ENCODE results near the gene FAM25A.
"Not testable (repeated sequence)": the region's sequence is repeated elsewhere in the genome, so short reads cannot be mapped to it uniquely, and the experiment has no call there.

Gene FAM25A

DNA sequence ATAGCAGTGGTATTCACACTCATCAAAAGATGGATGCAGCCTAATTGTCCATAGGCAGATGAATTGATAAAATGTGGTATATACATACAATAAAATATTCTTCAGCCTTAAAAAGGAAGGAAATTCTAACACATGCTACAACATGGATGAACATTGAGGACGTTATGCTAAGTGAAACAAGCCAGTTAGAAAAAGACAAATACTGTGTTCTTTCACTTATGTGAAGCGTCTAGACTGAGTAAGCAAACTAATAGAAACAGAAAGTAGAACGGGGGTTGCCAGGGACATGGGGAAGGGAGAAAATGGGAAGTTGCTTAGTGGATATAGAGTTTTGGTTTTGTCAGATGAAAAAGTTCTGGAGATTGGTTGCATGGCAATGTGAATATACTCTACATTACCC, 6.6 kb upstream of the FAM25A start:
- not testable (repeated sequence) for DNase-seq (ENCODE audit: low read depth)

DNA sequence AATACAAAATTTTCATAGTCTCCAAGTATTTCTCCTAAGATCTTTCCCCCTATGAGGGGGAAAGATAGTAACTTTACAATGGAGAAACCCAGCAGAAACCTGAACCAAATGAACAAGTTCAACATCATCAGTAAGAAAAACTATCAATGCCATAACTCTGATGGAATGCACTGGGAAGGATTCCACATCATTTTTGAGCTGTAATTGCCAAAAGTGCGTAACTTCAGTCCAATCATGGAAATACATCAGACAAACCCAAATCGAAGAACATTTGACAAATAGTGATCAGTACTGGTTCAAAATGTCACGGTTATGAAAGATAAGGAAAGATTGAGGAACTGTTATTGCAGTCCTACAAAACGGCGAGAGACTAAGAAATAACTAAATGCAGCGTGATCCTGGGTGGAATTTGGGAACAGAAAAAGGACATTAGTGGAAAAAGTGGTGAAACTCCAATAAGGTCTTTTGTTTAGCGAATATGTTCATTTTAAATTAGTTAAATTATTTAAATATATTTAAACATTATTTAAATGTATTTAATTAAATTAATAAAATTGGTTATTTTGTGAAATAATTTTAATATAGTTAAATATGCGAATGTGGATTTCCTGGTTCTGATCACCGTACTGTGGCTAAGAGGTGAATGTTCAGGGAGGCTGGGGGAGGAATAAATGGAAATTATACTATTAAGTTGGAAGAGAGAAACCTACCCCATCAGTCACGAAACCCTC, 4.9 kb upstream of the FAM25A start:
- not testable (repeated sequence) for DNase-seq (ENCODE audit: low read depth)

DNA sequence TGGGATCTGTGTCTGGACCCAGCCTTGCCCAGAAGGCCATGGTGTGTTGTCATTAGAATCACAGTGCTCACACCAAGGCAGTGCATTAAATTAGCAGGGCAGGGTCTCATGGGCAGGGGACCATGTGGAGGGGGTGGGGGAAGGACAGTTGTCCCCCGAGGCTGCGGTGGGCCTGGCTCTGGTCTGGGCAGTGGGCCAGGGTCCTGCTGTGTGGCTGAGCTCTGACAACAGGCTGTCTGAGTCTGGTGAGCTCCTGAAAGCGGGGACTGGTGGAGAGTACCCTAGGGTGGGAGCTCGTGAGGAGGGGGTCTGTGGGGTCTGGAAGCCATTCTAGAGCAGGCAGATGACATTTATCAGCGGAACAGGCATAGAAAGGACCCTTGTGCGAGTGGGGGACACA, 2.0 kb upstream of the FAM25A start:
- DNase-seq (ENCODE audit: low read depth), result not testable (repeated sequence)

DNA sequence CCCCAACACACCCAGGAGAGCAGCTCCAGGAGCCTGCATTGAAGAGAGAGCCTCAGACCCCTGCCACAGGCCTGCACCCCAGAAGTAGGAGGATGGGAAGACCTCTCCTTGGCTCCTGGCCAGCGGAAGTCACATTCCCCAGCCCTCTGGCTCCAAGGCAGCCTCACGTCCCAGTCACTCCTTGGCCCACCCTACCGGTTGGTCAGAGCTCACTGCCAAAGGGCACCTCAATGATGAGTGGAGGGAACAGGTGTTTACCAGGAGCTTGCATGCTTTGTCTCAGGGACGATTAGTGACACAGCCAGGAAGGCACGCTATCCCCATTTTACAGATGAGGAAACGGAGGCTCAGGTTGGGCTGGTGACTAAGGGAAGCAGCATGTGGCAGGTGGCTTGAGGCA, 1.0 kb upstream of the FAM25A start:
- DNase-seq (ENCODE audit: low read depth), result not testable (repeated sequence)

DNA sequence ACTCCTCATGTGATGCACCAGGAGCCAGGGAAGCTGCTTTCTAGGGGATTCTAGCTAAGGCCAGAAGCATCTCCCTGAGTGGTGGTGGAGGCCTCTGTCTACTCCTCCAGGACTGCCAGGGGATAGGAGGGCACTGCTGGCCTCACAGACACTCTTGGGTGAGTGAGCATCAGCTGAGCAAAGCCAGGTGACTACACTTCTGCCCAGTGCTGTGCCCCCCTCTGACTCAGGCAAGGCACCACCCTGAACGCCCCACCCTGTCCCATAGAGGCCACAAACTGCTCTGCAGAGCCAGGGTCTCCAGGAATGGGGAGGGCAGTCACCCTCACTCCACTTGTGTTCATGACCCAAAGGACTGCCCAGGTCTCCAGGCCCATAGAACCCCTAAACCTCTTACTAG, 590 bp upstream of the FAM25A start:
- DNase-seq (ENCODE audit: low read depth), result not testable (repeated sequence)

DNA sequence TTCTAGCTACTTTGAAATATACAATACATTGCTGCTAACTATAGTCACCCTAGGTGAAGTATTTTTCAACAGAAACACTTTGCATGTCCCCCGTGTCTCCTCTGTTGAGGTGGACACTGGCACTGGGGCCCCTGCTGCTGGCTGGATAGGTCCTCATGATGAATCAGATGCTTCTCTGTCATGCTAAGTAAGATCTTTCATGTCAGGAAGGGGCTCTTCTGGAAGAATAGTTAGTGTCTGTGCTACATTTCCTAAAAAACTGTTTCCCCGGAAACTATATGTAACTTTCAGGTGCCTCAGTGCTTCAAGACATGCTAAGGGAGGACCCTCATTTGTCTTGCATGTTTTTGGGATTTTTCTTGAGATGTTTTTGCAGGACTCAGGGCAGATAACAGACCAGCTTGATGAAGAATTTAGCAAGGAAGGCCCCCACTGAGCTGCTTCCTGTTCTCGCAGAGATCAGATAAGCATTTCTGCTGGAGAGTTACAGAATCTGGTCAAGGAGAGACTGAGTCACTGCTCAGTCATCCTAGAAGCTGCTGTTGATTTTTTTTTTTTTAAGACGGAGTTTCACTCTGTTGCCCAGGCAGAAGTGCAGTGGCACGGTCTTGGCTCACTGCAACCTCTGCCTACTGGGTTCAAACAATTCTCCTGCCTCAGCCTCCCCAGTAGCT, 5.3 kb downstream of the FAM25A start:
- not testable (repeated sequence) for DNase-seq (ENCODE audit: low read depth)

DNA sequence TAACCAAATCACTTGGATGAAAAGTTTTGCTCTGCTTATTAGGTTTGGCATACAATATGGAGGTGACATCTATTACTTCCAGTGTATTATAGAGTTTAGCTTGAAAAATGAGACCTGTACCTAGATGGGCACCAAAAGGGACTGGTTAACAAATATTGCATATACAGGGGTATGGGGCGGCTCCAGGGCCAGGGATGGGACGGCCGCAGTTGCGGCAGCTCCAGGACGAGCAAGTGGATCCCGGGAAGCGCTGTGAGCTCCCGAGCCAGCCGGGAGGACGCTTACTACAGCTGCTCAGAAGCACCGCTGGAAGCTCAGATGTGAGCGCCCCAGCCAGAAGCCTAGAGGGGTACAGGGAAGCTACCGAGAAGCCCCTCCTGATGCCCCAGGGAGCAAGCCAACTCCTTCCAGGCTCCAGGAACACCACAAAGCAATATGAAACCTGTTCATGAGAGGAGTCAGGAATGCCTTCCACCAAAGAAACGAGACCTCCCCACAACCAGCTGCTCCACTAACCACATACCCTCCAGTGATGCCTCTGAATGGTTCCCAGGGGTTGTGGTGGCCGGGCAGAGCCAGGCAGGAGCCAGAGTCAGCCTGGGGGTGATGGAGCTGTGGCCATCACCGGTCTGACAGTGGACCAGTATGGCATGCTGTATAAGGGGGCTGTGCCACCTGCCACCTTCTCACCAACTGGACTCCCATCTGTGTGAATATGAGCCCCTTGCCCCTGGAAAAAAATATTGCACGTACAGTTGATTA, 6.8 kb downstream of the FAM25A start:
- not testable (repeated sequence) for DNase-seq (ENCODE audit: low read depth)

DNA sequence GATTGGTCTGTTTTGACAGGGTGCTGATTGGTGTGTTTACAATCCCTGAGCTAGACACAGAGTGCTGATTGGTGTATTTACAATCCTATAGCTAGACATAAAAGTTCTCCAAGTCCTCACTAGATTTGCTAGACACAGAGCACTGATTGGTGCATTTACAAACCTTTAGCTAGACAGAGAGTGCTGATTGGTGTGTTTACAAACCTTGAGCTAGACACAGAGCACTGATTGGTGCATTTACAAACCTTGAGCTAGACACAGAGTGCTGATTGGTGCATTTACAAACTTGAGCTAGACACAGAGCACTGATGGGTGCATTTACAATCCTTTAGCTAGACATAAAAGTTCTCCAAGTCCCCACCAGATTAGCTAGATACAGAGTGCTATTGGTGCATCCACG, 10.3 kb downstream of the FAM25A start:
- DNase-seq (ENCODE audit: low read depth), result not testable (repeated sequence)

DNA sequence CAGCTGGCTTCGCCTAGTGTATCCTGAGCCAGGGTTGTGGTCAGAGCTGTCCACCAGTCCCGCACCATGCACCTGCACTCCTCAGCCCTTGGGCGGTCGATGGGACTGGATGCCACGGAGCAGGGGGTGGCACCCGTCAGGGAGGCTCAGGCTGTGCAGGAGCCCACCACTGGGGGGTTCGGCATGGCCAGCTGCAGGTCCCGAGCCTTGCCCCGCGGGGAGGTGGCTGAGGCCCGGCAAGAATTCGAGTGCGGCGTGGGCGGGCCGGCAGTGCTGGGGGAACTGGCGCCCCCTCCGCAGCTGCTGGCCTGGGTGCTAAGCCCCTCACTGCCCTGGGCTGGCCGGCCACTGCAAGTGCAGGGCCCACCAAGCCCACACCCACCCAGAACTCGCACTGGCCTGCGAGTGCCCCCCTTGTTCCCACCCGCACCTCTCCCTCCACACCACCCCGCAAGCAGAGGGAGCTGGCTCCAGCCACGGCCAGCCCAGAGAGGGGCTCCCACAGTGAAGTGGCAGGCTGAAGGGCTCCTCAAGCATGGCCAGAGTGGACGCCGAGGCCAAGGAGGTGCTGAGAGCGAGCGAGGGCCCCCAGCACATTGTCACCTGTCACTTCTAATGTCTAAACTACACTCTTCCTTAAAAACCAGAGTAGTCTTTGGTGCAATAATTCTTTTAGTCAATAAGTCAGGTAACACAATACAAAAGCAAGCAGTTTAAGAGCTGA, 11.0 kb downstream of the FAM25A start:
- DNase-seq (ENCODE audit: low read depth), result no peak

DNA sequence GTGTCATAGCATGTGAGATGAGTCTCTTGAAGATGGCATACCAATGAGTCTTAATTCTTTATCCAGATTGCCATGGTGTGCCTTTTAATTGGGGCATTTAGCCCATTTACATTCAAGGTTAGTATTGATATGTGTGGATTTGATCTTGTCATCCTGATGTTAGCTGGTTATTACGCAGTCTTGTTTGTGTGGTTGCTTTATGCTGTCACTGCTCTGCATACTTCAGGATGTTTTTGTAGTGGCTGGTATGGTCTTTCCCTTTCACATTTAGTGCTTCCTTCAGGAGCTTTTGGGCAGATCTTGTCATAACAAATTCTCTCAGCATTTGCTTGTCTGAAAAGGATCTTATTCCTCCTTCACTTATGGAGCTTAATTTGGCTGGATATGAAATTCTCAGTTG, 16.5 kb downstream of the FAM25A start:
- DNase-seq (ENCODE audit: low read depth), result no peak

DNA sequence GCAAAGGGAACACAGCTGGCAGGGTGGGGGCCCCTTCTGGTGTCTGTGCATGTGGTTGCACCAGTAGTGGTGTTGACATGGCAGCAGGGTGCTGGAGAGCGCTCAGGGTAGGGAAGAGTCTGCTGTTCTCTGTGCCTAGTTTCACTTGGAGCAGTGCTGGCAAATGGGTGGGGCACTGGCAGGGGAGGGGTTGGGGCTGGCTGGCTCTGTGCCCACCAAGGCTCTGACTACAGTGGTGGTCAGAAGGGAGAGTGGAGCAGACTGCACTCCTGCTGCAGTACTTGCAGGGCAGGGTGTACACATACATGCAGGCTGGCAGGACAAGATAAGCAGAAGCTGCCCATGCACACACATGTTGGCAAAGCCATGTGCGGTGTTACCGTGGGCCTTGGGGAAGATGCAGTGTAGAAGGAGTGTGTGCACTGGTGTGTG, 18.2 kb downstream of the FAM25A start:
- DNase-seq (ENCODE audit: low read depth), result no peak

DNA sequence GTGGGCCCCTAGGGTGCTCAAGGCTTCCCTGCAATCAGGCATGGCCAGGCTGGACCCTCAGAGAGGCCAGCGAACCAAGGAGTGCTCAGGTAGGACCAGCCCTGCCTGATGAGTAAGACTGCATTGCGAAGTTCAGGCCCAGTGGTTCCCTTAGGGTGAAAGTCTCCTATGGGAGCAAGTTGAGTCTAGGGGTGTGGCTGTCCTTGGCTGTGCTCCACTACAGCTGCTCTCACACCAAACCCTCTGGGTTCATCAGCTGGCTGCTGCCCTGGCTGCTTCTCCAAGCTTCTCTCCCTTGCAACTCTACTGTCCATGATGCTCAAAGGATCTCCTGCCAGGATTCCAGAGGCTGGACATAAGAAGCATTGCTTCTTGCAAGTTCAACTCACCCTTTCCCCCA, 18.7 kb downstream of the FAM25A start:
- no peak for DNase-seq (ENCODE audit: low read depth)

DNA sequence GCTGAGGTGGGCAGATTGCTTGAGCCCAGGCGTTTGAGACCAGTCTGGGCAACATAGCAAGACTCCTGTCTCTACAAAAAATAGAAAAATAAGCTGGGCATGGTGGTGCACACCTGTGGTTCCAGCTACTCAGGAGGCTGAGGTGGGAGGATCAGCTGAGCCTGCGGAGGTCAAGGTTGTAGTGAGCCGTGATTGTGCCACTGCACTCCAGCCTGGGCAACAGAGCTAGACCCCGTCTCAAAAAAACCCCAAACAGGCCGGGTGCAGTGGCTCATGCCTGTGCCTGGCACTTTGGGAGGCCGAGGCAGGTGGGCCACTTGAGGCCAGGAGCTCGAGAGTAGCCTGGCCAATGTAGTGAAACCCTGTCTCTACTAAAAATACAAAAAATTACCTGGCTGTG, 23.5 kb downstream of the FAM25A start:
- not testable (repeated sequence) for DNase-seq (ENCODE audit: low read depth)

DNA sequence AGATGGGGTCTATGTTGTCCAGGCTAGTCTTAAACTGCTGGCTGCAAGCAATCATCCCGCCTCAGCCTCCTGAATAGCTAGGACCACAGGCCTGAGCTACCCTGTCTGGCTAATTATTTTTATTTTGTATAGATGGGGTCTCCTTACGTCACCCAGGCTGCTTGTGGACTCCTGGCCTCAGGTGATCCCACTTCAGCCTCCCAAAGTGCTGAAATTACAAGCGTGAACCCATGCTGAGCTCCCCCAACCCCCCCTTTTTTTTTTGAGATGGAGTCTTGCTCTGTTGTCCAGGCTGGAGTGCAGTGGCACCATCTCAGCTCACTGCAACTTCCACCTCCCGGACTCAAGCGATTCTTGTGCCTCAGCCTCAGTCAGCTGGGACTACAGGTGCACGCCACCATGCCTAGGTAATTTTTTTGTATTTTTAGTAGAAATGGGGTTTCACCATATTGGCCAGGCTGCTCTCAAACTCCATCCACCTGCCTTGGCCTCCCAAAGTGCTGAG, 25.4 kb downstream of the FAM25A start:
- no peak for DNase-seq (ENCODE audit: low read depth)

DNA sequence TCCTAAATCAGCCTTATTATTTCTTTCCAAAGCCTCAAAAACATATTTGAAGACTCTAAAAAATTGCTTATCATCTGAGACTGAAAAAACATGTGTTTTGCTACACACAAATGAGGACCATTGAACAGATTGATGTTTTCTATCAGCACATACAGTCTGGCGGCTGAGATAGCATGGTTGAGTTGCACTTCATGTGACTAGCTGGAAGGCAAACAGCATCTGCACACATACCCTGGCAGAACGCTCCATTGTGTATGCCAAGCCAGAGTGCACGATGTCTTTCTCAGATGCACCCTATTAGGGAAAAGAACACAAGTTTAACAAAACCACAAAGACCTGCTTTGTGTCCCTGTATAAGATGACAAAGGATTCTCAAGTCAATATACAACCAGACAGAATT, 33.0 kb downstream of the FAM25A start:
- DNase-seq (ENCODE audit: low read depth), result no peak

DNA sequence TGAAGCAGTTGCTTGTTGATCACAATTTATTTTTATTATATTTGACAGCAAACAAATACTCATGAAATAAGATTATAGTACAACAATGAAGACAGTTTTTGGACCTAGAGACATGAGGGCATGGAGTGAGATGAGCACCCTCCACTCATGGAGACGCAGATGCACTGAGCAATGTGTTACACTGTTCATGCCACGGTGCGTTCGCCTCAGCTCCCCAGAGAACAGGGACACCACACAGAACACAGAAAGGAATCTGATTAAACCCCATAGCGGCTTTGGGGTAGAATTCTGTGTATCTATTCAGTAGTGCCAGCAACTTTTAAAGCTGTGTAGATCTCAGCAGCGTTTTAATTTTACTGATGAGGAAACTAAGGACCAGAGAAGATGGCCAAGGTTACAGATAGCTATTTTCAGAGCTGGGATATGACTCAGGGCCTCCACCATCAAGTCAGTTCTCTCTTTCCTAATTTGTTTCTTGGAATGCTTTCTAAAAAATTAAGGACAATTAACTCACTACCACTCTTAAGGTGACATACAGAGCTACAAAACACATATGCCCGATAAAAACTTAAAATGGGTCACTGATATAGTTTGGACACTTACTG, 33.6 kb downstream of the FAM25A start:
- DNase-seq (ENCODE audit: low read depth), result no peak

DNA sequence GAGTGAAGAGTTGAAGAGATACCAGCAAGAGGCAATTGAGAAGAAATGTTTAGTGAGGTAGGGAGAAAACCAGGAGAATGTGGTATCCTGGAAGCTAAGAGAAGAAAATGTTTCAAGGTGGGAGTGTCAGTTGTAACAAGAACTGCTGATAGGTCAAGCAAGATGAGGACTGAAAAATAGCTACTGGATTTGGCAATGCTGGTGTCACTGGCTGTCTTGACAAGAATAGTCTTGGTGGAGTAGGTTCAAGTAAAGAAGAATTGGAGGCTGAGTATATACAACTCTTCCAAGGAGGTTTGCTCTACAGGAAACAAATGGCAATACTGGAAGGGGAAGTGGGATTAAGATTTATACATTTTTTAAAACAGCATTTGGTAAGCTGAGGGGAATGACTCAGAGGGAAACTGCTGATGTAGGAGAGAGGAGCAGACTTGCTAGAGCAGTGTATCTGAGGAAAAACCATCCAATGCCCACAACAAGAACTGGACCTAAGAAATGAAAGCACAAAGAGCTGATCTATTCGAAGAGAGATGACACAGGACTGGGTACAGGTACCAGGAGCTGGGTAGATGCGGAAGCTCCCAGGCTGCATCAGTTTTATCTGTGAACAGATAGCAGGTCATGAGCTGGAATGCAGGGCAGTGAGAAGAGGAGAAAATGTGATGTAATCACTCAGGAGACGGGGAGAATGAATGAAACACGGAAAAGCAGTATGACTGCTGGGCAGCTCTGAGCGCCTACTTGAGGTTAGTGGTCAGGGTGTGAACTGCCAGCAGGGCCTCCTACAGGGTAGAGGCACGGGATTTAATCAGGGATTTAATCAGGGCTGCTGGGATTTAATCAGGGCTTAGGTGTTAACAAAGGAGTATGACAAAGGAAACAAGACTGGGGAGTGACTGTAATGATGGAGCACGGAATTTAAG, 34.5 kb downstream of the FAM25A start:
- DNase-seq (ENCODE audit: low read depth), result no peak

DNA sequence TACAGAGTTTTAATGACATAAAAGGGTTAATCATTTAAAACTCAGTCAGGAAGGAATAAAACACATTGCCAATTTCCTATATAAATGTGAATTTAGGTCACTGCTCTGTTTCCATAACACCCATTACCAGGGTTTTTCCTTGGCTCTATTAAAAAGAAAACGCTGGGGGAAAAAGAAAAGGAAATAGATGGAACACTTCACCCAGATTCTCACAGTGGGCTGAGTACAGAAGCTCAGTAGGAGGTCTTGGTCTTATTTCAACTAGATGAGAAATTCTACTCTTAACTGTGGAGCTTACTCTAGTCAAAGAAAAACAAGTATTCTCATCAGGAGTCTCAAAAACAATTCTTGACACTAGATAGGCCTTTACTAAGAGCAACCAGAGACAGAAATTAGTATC, 38.1 kb downstream of the FAM25A start:
- no peak for DNase-seq (ENCODE audit: low read depth)

DNA sequence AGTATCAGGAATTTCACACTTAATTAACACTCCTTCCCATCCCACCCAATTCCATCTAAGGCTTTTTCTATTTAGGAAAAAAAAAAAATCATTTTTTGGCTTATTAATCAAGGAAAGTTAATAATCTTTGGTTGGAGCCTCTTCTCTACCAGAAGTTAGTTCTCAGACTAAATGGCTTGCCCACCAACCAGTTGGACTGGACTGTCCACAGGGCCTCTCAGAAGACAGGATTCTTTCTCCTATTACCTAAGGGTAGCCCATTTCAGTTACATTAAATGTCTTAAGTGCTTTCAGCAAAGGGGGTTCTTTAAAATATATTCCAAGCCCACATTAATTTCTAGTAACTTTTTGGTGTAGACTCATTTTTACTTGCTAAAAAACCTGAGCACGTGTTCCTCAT, 39.3 kb downstream of the FAM25A start:
- no peak for DNase-seq (ENCODE audit: low read depth)

DNA sequence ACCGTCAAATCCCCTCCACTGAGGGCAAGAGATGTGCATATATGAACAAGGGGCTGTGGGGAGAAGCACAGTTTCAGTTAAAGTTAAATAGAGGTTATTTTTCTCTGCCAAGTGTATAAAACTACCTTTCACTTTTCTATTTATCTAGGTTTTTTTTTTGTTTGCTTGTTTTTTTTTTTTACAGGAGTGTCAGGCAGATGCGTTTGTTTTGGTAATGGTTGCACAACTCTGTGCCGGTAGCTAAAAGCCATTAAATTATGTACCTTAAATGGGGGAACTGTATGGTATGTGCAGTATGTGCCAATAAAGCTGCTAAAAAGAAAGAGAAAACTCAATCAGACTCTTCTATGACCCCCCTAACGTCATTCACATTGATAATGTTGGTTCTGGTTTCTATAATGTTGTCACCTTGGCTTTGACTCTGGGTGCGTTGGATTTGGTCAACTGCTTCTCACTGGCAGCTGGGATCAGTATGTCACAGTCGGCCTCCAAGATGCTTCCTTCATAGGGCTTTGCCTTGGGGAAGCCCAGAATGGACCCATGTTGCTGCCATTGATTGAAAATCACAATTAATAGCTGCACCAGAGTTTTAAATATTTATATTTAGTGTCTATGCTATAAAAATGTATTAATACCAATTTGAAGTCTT, 40.3 kb downstream of the FAM25A start:
- no peak for DNase-seq (ENCODE audit: low read depth)
